HepG2 (cell line): ENCODE results near the gene ARHGEF16. TPM values are rescaled to one million over a fixed set of nuclear protein-coding genes. Genes with fewer than 3 reads are reported as not detected.

Experiments
- AGO2 ChIP-seq: fragments of 200-400 bp; formaldehyde crosslinking; optimal IDR thresholded peaks from 2 replicates; pipeline ENCODE3; 2017; ENCODE audit warnings: mild to moderate bottlenecking, low read depth, low read length, moderate library complexity
- CCAR2 ChIP-seq: fragments of 200-400 bp; formaldehyde crosslinking; optimal IDR thresholded peaks from 2 replicates; pipeline ENCODE3; 2018; ENCODE audit warnings: low read depth, mild to moderate bottlenecking, low read length, moderate library complexity
- DMAP1 ChIP-seq: IDR thresholded peaks from 2 replicates; pipeline ENCODE4 v1.6.1; 2016
- ESRRA ChIP-seq: sonication (generic); formaldehyde crosslinking; IDR thresholded peaks from 2 replicates; pipeline ENCODE4 v1.5.1; 2020; ENCODE audit warnings: mild to moderate bottlenecking, low read depth, missing genetic modification reagents
- GPBP1L1 ChIP-seq: sonication (generic); formaldehyde crosslinking; IDR thresholded peaks from 2 replicates; pipeline ENCODE4 v1.5.0; 2020; ENCODE audit warnings: mild to moderate bottlenecking, missing genetic modification reagents
- ISX ChIP-seq: sonication (generic); formaldehyde crosslinking; conservative IDR thresholded peaks from 2 replicates; pipeline ENCODE4 v1.5.0; 2020; ENCODE audit warnings: missing genetic modification reagents
- KDM1A ChIP-seq: IDR thresholded peaks from 2 replicates; pipeline ENCODE4 v1.6.1; 2016; ENCODE audit warnings: missing compliant biosample characterization
- KLF13 ChIP-seq: sonication (generic); formaldehyde crosslinking; IDR thresholded peaks from 2 replicates; pipeline ENCODE4 v1.4.0; 2020; ENCODE audit warnings: mild to moderate bottlenecking, missing genetic modification reagents
- KLF16 ChIP-seq, 2 experiments: sonication (generic) in 1 of 2; formaldehyde crosslinking in 1 of 2; IDR thresholded peaks; 2 replicates each; pipeline versions ENCODE4 v1.6.1 to v1.8.0; 2016 to 2023; ENCODE audit warnings: missing genetic modification reagents in 2 of 2, missing compliant biosample characterization in 1 of 2
- RBM39 ChIP-seq: fragments of 200-400 bp; formaldehyde crosslinking; IDR thresholded peaks from one replicate; pipeline ENCODE4 v1.6.1; 2018; ENCODE audit warnings: antibody characterized with exemption, mild to moderate bottlenecking, low read depth, low read length; ENCODE audit not compliant: poor library complexity, severe bottlenecking
- RXRA ChIP-seq: sonication (generic); formaldehyde crosslinking; IDR thresholded peaks from 2 replicates; pipeline ENCODE4 v1.5.1; 2020; ENCODE audit warnings: missing genetic modification reagents
- SP2 ChIP-seq: sonication (generic); formaldehyde crosslinking; IDR thresholded peaks from 2 replicates; pipeline ENCODE4 v1.5.1; 2020; ENCODE audit warnings: mild to moderate bottlenecking, missing genetic modification reagents
- SP5 ChIP-seq: IDR thresholded peaks from 2 replicates; pipeline ENCODE4 v1.6.1; 2016; ENCODE audit warnings: low read depth, borderline replicate concordance
- USF2 ChIP-seq, 2 experiments: sonication (generic) in 1 of 2; formaldehyde crosslinking in 1 of 2; IDR thresholded peaks; 2 replicates each; pipeline versions ENCODE4 v1.5.1 to v1.6.1; 2011 to 2020; ENCODE audit warnings: borderline replicate concordance in 1 of 2, low read depth in 1 of 2, low read length in 1 of 2, mild to moderate bottlenecking in 1 of 2, missing genetic modification reagents in 1 of 2, moderate library complexity in 1 of 2
- YEATS4 ChIP-seq: sonication (generic); formaldehyde crosslinking; IDR thresholded peaks from 2 replicates; pipeline ENCODE4 v1.4.0; 2020; ENCODE audit warnings: missing genetic modification reagents, borderline replicate concordance
- ZBTB42 ChIP-seq: sonication (generic); formaldehyde crosslinking; IDR thresholded peaks from 2 replicates; pipeline ENCODE4 v1.5.0; 2020; ENCODE audit warnings: mild to moderate bottlenecking, missing genetic modification reagents
- ZFP36L1 ChIP-seq: sonication (generic); formaldehyde crosslinking; IDR thresholded peaks from 2 replicates; pipeline ENCODE4 v1.8.0; 2022; ENCODE audit warnings: mild to moderate bottlenecking, missing genetic modification reagents, moderate library complexity
- ZMAT3 ChIP-seq: sonication (generic); formaldehyde crosslinking; conservative IDR thresholded peaks from 2 replicates; pipeline ENCODE4 v1.7.0; 2021; ENCODE audit warnings: missing genetic modification reagents
- ZNF501 ChIP-seq: sonication (generic); formaldehyde crosslinking; IDR thresholded peaks from 2 replicates; pipeline ENCODE4 v1.5.1; 2020; ENCODE audit warnings: mild to moderate bottlenecking, moderate library complexity, missing genetic modification reagents
- ZNF512B ChIP-seq: sonication (generic); formaldehyde crosslinking; IDR thresholded peaks from 2 replicates; pipeline ENCODE4 v1.5.1; 2020; ENCODE audit warnings: missing genetic modification reagents, mild to moderate bottlenecking, borderline replicate concordance
- ZNF598 ChIP-seq: sonication (generic); formaldehyde crosslinking; IDR thresholded peaks from 2 replicates; pipeline ENCODE4 v1.5.1; 2020; ENCODE audit warnings: mild to moderate bottlenecking, missing genetic modification reagents, borderline replicate concordance
- polyA plus RNA-seq, 8 experiments: library from polyadenylated mRNA; depleted of rRNA in 3 of 8; stranded (reverse) in 7 of 8; unstranded in 1 of 8; fragments of >200 nt; fragmentation: Illumina TruSeq in 4 of 8; extraction: Trizol in 4 of 8; gene quantifications; 2 replicates each; pipeline versions ENCODE4 v1.2.1 to v1.2.3, GENCODE V29; 2011 to 2016; ENCODE audit warnings: low read depth in 4 of 8, missing spikeins in 1 of 8, mixed read lengths in 1 of 8; ENCODE audit not compliant: insufficient read depth in 1 of 8
- total RNA-seq, 5 experiments: library from RNA; depleted of rRNA; stranded (reverse); fragments of >200 nt; fragmentation: Illumina TruSeq; extraction: Trizol; gene quantifications; 2 replicates each; pipeline ENCODE4 v1.2.3, GENCODE V29; 2016; ENCODE audit warnings: low read depth in 1 of 5
- TF ChIP-seq, protein P1 (sequence below): sonication (generic); formaldehyde crosslinking; IDR thresholded peaks from 2 replicates; pipeline ENCODE4 v1.5.0; 2020; ENCODE audit warnings: missing genetic modification reagents

ARHGEF16 gene
- total and polyA plus RNA-seq, 2 of the 13 experiments (the other 11 are each of a cell fraction or from before 2014, with no cell fraction given), result 20.3 to 39.9 TPM

- TF ChIP-seq CCAR2, result no peak
- TF ChIP-seq ZNF501 (CRISPR knock-in tag), result no peak
- TF ChIP-seq ZBTB42 (CRISPR knock-in tag), result no peak
- TF ChIP-seq, protein P1, sequence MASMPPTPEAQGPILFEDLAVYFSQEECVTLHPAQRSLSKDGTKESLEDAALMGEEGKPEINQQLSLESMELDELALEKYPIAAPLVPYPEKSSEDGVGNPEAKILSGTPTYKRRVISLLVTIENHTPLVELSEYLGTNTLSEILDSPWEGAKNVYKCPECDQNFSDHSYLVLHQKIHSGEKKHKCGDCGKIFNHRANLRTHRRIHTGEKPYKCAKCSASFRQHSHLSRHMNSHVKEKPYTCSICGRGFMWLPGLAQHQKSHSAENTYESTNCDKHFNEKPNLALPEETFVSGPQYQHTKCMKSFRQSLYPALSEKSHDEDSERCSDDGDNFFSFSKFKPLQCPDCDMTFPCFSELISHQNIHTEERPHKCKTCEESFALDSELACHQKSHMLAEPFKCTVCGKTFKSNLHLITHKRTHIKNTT (CRISPR knock-in tag), result no peak
- no peak for TF ChIP-seq DMAP1 (CRISPR knock-in tag)
- no peak for TF ChIP-seq KLF13 (CRISPR knock-in tag)
- TF ChIP-seq AGO2, result no peak
- no peak for TF ChIP-seq ZMAT3
- TF ChIP-seq KLF16 (CRISPR knock-in tag; IDR thresholded peaks at IDR 0.05), result no peak
- TF ChIP-seq ZNF512B (CRISPR knock-in tag), result no peak
- TF ChIP-seq ZFP36L1, result no peak
- 0 out of 2 replicates have a peak, but pooled peaks have one; percentile 4 for TF ChIP-seq SP5 (CRISPR knock-in tag)
- TF ChIP-seq GPBP1L1 (CRISPR knock-in tag), result no peak
- no peak for TF ChIP-seq SP2 (CRISPR knock-in tag)
- peak; percentile 44 for TF ChIP-seq RXRA
- no peak for TF ChIP-seq USF2 (IDR thresholded peaks at IDR 0.05; ENCODE audit: low read depth, low read length)
- TF ChIP-seq USF2 (CRISPR knock-in tag; IDR thresholded peaks at IDR 0.05; ENCODE audit: borderline replicate concordance), result peak; percentile 32; the same call in 1 of the 2 replicates
- no peak for TF ChIP-seq YEATS4 (CRISPR knock-in tag)
- TF ChIP-seq RBM39, result no peak
- TF ChIP-seq ZNF598 (CRISPR knock-in tag), result 0 out of 2 replicates have a peak, but pooled peaks have one; percentile 29
- TF ChIP-seq ISX (CRISPR knock-in tag), result no peak
- TF ChIP-seq KDM1A (CRISPR knock-in tag), result 0 out of 2 replicates have a peak, but pooled peaks have one; percentile 16
- TF ChIP-seq ESRRA (CRISPR knock-in tag), result 0 out of 2 replicates have a peak, but pooled peaks have one; percentile 38
Observed at GRCh38 chr1:3480369-3480719, 25.9 kb downstream of the ARHGEF16 start (continued).
